Limb (tissue), 2 donors: ENCODE data around the gene PLK5.
"Not testable (repeated sequence)": the region's sequence is repeated elsewhere in the genome, so short reads cannot be mapped to it uniquely, and the experiment has no call there.

Experiments used
- DNase-seq, 2 donors: peaks; one replicate each; pipeline ENCODE4 v3.0.0-alpha.2; 2016; ENCODE audit errors: extremely low spot score in 2 of 2

PLK5 gene

DNA sequence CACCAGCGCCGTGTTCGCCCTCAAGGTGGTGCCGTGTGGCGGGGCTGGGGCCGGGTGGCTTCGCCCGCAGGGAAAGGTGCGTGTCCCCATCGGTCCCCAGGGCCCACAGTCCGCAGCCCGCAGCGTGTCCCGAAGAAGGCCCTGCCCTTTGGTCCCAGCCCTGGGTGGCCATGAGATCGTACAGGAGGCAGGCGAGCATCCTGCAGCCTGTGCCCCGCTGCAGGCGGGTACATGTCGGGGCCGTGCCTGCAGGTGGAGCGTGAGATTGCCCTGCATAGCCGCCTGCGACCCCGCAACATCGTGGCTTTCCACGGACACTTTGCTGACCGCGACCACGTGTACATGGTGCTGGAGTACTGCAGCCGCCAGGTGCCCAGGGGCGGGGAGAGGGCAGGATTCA lies 1.5 kb downstream of the PLK5 start:
- no peak for DNase-seq

GRCh38 chr19:1526066-1526778 lies 2.3 kb downstream of the PLK5 start:
- no peak for DNase-seq

DNA sequence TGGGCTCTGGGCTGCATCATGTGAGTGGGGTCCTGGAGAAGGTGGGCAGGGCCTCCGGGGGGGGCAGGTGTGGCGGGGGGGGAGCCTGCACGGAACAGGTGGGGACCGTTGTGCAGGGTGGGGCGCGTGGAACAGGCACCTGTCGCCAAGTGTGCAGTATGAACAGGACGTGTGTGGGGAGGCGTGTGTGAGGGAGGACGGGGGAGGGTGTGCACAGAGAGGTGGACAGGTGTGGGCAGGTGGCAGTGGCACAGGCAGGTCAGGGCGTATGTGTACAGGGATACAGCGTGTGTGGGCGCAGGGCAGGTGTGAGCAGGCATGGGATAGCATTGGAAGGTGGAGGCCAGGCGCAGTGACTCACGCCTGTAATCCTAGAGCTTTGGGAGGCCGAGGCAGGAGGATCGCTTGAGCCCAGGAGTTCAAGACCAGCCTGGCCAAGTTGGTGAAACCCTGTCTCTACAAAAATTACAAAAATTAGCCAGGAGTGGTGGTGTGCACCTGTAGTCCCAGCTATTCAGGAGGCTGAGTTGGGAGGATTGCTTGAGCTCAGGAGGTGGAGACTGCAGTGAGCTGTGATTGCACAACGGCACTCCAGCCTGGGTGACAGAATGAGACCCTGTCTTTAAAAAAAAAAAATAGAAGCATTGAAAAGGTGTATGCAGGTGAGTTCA lies 3.2 kb downstream of the PLK5 start:
- DNase-seq = no peak

DNA sequence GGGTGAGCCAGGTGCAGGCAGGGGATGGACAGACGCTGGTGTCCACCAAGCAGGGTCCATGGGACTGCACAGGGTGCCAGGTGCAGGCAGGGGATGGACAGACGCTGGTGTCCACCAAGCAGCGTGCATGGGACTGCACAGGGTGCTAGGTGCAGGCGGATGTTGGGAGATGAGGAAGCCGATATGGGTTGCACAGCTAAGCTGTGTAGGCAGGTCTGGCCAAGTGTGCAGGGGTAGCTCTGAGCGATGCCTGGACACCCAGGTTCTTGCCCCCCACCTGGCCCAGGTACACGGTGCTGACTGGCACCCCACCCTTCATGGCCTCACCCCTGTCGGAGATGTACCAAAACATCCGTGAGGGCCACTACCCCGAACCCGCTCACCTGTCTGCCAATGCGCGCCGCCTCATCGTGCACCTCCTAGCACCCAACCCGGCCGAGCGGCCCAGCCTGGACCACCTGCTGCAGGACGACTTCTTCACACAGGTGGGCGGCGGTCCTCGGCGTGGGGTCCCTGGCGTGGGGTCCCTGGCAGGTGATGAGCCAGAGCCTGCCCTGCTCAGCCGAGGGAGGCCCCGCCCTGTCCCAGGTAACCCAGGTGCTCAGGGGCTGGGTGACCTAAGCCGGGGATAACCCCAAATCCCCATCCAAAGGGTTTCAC lies 3.9 kb downstream of the PLK5 start:
- DNase-seq = no peak

- DNase-seq = no peak
Observed at GRCh38 chr19:1528596-1529429, 4.9 kb downstream of the PLK5 start.

DNA sequence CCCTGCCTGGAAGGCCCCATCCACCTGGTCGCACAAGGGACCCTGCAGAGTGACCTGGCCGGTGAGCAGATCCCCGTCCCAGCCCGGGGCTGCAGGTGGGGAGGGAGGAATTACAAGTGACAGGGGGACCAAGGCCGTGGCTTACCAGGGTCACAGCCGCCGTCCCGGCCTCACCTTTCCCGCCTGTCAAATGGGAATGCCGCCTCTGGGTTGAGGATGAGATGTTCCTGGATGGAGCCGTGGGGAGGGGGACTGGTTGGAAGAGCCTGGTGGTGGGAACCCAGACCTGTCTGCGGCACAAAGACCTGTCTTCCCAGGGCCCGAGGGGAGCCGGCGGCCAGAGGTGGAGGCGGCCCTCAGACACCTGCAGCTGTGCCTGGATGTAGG lies 5.5 kb downstream of the PLK5 start:
- no peak for DNase-seq

GRCh38 chr19:1530856-1531255 lies 7.0 kb downstream of the PLK5 start:
- DNase-seq = not testable (repeated sequence)

- no peak for DNase-seq
Observed at GRCh38 chr19:1531587-1531986, 7.7 kb downstream of the PLK5 start.

DNA sequence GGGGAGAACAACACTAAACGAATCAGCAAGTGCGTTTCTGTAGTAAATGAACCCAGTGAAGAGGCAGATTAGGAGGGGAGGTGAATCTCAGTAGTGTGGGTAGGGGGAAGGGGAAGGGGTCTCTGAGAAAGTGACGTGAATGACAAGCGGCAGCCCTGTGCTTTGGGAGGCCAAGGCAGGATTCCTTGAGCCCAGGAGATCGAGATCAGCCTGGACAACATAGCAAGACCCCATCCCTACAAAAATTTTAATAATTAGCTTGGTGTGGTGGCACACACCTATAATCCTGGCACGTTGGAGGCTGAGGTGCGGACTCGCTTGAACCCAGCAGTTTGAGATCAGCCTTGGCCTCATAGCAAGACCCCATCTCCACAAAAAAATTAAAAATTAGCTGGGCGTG lies 8.1 kb downstream of the PLK5 start:
- DNase-seq = no peak

- no peak for DNase-seq
Observed at GRCh38 chr19:1533510-1534150, 9.8 kb downstream of the PLK5 start.

GRCh38 chr19:1534972-1535371 lies 11.1 kb downstream of the PLK5 start:
- no peak for DNase-seq

DNA sequence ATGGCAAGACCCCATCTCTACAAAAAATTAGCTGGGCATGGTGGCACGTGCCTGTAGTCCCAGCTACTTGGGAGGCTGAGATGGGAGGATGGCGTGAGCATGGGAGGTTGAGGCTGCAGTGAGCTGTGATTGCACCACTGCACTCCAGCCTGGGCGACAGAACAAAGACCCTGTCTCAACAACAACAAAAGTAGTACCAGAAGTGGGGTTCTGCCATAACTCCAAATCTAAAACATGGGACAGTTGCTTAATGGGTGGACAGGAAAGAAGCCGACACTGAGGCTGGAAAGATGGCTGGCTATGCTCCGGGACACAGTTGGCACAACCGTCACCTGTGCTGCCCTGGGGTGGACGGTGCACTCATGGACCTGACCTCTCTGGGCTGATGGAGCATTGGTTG lies 11.8 kb downstream of the PLK5 start:
- DNase-seq = not testable (repeated sequence)

- no peak for DNase-seq
Observed at GRCh38 chr19:1538978-1539377, 15.1 kb downstream of the PLK5 start.

DNA sequence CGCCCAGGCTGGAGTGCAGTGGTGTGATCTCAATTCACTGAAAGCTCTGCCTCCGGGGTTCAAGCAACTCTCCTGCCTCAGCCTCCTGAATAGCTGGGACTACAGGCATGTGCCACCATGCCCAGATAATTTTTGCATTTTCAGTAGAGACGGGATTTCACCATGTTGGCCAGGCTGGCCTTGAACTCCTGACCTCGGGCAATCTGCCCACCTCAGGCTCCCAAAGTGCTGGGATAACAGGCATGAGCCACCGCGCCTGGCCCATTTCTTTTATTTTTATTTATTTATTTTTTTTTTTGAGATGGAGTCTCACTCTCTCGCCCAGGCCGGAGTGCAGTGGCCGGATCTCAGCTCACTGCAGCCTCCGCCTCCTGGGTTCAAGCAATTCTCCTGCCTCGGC lies 15.9 kb downstream of the PLK5 start:
- DNase-seq = not testable (repeated sequence)

DNA sequence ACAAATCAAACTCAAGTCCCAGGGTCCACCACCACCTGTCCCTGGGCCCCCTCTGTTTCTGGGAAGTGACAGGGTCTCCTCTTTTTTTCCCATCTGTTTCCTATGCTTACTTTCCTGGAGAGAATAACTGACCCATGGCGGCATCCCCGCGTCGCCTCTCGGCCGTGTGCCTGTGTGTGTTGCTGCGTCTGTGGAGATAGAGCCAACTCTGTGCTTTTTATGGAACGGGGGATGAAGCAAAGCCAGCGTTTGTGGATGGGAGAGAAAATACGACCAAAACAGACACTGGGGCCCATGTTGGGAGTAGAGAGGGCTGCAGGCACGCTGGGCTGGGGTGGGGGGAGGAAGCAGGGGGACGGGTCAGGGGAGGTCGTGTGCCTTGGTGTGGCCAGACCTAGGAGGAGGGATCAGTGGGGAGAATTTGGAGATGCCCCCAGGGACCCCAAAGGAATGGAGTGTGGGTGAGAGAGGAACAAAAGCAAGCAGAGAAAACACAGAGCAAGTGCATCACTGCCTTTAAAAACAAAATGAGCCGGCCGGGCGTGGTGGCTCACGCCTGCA lies 16.6 kb downstream of the PLK5 start:
- DNase-seq = peak in 1 of 2 donors; percentile 19

- DNase-seq = no peak
Observed at GRCh38 chr19:1549332-1549945, 25.6 kb downstream of the PLK5 start.

DNA sequence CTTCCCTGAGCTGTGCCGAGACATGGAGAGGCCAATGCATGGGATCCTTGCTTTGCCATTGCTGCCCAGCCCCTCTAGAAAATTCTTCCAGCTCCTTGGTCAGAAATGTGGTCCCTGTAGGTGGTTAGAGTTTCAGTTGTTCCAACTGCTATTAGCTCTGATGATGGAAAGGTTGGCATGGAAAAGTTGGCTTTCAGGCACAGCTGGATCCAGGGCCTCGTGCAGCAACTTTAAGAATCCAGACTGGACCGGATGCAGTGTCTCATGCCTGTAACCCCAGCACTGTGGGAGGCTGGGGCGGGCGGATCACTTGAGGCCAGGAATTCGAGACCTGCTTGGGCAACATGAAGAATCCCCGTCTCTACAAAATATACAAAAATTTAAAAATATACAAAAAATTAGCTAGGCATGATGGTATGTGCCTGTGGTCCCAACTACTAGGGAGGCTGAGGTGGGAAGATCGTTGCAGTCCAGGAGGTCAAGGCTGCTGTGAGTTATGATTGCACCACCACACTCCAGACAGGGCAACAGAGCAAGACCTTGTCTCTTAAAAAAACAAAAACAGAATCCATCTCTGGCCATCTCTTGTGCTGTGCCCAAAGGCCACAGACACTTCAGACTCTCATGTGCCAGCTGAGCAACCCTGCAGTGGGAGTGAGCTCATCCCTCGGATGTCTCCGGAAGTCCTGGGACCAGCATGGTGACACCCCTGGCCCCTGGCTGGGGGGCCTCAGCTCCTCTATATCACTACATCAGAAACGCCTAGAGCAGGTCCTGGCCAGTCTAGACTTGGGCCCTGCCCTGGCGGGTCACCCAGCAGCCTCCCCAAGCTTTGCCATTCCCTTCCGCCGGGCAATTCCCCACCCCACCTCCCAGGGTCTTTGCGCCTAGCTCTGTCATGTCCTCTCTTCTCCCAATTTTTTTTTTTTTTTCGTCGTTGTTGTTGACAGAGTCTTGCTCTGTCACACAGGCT lies 27.5 kb downstream of the PLK5 start:
- DNase-seq = no peak

DNA sequence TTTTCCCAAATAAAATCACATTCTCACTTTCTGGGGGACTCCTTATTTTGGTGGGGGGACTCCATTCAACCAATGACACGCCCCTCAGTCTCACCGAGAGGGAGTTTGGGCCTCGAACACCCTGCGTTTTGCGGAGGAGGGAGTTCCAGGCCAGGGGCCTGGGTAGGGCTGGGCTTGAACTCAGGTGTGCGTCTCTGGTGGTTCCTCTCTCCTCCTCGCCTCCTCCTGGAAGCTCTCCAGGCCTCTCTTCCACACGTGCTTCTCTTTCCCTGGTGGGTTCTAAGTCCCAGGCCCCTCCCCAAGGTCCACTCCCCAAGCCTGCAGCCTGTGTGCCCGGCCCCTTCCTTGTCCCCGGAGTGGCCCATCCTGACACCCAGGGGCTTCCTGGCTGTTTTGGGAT lies 29.5 kb downstream of the PLK5 start:
- DNase-seq = no peak

DNA sequence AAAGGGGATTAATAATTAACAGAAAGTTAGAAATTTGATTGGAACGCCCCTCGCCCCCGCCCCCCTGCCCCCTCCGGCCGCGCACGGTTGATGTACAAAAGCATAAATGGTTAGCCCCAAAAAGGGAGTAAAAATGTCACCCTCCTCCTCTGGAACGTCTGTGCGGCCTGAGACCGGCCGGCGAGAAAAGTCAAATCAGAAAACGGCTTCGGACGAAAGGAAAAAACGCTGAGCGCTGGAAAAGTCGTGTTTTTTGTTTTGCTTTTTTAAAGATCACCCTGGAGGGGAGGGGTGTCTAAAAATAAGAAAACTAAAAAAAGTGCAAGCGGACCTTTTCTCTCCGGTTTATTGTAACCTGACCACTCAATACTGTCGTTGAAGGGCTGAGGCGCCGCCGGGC lies 31.1 kb downstream of the PLK5 start:
- no peak for DNase-seq
